HG02840 (cell line): ENCODE measurements around the gene DNAH14.
"Not testable (repeated sequence)": the region's sequence is repeated elsewhere in the genome, so short reads cannot be mapped to it uniquely, and the experiment has no call there.

ENCODE experiments used
- ATAC-seq: cut with Tn5 transposase; IDR thresholded peaks from one replicate; pipeline ENCODE4 v1.9.1; 2021; ENCODE audit warnings: mild to moderate bottlenecking, moderate library complexity, moderate number of reproducible peaks; ENCODE audit not compliant: unreplicated experiment, low FRiP score

Gene DNAH14

DNA sequence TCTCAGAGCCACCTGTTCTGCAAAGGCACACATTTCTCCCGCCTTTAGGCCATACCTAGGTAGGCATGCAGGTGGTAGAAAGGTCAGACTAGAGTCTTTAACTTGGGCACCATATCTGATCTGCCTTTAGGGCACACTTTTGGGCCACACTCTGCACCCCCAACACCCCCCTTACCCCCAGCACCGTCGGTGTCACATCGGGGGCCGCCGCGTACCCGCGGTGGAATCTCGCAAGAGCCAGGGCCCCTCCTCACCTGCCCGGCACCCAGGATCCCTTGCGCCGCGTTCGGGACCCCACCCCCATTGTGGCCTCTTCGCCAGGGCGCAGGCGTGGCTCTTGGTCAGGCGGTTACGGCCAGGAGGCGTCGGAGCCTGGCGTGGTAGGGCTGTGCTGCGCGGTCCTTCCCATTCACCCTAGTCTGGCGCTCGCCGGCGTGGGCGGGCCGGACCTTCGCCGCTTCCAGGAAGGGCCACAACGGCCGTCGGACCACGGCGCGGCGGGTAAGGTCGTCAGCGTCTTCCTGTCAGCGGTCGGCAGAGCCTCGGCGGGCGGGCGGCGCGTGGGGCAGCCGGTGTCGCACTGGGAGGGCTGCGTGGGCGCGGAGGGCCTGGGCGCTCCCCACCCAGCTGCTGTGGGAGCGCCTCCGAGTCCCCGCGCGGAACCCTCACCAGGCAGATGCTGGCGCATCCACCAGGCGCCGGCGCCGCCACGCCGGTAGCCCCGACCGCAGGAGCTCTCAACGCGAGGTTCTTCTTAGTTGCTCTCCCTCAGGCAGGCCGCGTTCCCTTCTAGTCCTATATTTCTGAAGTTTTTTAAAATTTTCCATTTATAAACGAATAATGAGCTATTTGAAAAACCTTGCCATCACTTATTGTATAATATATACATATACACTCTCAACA is at the start of gene DNAH14:
TSS of gene DNAH14 (plus strand) at position 341 of the 903 bp plus-strand sequence. CDS start 23,028 bp downstream, outside the sequence.
- no peak for ATAC-seq

DNA sequence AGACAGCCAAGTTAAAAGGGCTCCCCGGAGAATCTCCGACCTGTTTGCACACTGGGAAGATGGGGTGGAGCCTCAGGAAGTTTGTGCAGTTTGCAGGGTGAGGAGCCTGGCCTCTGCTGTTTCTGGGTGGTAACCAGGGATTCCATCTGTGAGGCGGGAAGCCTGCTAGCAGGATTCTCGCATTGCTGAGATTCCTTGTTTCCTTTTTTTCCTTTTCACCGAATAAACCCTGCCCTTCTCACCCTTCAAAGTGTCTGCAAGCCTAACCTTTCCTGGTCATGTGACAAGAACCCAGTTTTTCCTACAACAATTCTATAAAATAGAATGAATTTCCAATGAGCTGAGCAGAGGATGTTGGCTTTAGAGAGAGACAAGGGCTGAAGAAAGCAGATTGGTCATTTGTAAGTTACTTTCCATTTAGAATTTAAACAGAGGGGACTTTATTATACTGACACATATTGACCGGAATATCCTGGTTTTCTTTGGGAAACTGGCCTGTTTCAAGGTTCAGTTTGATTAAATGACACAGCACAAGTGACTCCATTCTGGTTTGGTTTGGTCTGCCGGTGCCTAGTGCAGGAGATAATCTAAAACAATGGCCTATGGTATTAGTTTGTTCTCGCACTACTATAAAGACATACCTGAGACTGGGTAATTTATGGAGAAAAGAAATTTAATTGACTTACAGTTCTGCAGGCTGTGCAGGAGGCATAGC is 48.7 kb upstream of the DNAH14 start:
- no peak for ATAC-seq

DNA sequence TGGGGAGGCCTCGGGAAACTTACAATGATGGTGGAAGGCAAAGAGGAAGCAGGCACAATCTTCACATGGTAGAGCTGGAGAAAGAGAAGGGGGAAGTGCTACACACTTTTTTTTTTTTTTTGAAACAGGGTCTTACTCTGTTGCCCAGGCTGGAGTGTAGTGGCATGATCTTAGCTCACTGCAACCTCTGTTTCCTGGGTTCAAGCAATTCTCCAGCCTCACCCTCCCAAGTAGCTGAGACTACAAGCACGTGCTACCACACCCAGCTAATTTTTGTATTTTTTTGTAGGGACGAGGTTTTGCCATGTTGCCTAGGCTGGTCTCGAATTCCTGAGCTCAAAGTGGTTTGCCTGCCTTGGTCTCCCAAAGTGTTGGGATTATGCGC is 48.2 kb upstream of the DNAH14 start:
- ATAC-seq = not testable (repeated sequence)

DNA sequence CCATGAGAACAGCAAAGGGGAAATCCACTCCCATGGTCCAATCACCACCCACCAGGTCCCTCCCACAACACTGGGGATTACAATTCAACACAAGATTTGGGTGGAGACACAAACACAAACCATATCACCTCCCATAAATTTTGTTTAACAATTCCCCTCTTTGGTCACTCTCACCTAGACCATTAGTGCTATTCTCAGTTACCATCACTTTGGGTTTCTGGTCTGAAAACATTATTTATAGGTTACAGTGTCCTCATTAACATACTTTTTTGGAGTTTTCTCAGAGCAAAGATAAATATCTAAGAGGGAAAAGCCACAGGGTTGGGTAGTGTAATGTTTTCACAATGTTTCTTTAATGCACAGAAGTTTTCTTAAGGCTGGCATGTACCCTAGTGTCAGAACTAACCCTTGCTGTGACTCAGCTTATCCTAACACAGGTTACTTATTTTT is 47.7 kb upstream of the DNAH14 start:
- ATAC-seq = no peak

DNA sequence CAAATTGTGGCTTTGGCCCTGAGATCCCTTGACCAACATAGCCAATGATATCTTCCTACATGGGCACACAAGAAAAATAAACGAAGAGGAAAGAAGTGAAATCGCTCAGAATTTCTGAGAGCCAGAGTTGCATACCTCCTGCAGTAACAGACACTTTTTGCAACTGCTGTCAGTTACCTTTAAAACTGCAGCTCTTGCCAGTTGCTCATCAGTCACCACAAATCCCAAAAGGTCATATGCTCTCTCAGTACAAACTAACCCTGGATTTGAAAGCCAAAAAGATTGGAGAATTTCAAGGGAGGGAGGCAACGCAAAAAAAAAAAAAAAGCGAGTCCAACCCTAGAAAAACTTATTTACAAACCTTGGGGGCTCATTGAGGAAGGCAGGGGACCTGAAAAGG is 47.2 kb upstream of the DNAH14 start:
- ATAC-seq = no peak

DNA sequence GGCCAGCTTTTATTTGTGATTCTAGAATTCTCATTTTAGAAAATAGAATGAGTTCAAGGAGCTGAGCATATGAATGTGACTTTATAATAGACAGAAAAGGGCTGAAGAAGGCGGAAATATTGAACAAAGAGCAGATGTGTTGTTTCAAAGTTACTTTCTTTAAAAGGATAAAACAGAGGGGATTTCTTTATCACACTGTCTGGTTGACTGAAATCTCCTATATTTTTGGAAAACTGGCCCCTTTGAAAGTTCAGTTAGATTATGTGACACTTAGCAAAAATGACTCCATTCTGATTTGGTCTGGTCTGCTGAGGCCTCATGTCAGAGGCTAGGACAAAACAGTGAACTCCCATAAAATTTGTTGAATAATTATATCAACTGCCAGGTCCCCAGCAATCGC is 46.4 kb upstream of the DNAH14 start:
- no peak for ATAC-seq

DNA sequence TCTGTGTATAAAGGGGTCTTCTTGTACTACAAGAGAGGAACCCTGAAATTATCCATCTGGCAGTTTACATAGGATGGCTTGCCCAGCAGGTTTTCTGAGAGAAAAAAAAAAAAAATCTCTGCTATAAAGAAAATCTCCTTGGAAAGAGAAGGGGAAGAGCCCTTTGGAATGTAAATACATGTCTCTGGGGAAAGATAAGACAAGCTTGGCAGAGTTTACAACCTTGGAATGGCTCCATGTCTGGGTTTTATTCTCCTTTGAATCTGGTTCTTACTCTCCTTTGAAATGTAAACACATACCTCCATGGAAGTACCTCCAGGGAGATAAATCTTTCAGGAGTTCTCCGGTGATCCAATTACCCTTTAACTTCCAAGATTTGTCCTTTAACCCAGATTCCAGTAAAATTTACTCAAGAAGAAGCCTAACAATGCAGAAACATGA is 45.1 kb upstream of the DNAH14 start:
- ATAC-seq = no peak

DNA sequence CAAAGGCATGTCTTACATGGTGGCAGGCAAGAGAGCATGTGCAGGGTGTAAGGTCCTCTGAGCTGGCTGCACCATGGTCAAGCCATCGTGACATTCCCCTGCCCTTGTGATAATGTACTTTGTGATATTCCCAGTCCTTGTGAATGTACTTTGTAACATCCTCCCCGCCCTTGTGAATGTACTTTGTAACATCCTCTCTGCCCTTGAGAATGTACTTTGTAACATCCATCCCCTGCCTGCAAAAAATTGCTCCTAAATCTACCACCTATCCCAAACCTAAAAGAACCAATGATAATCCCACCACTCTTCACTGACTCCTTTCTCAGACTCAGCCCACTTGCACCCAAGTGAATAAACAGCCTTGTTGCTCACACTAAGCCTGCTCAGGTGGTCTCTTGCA is 44.1 kb upstream of the DNAH14 start:
- not testable (repeated sequence) for ATAC-seq

DNA sequence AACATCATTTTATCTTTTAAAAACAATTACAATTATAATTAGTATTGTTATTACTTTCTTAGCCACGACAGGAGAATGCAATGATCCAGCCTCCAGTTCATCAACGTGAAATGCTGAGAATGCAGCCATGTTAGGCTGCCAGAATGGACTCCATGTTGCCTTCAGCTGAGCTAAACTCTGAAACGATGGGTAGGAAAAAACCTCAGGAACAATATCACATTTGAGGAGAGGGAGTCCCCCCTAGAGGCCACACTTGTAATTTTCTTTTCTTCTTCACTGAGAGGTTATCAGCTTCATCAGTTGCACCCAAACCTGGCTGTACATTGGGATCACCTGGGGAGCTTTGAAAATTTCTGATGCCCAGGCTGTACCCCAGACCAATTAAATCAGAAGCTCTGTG is 34.6 kb upstream of the DNAH14 start:
- ATAC-seq = no peak

DNA sequence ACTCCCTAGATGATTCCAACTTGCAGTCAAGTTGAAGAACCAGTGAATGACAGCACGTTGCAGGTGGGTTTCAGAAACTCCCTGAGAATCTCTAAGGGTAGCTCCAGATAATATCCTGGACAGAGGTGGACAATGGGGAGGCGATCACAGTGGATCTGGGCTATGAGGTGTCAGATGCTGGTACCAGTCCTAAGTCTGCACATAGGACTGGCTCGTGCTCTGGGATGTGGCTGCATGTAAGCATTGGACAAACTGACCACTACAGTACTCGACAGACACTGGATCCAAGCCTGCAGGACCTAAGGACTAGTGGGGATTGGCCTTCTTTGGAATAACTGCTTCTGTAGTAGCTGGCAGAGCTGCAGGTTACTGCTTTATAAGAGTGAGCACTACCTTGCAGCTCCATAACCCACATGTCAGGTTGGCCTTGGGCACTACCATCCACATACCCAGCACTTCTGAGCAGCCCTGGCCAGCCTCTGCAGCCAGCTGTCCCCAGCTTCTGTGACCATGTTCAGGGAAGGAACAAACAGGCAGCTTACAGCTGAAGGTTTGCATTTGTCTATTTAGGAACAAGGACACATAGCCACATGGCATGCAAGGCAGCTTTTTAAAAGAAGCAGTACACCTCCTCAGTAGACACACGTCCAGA is 33.2 kb upstream of the DNAH14 start:
- no peak for ATAC-seq

DNA sequence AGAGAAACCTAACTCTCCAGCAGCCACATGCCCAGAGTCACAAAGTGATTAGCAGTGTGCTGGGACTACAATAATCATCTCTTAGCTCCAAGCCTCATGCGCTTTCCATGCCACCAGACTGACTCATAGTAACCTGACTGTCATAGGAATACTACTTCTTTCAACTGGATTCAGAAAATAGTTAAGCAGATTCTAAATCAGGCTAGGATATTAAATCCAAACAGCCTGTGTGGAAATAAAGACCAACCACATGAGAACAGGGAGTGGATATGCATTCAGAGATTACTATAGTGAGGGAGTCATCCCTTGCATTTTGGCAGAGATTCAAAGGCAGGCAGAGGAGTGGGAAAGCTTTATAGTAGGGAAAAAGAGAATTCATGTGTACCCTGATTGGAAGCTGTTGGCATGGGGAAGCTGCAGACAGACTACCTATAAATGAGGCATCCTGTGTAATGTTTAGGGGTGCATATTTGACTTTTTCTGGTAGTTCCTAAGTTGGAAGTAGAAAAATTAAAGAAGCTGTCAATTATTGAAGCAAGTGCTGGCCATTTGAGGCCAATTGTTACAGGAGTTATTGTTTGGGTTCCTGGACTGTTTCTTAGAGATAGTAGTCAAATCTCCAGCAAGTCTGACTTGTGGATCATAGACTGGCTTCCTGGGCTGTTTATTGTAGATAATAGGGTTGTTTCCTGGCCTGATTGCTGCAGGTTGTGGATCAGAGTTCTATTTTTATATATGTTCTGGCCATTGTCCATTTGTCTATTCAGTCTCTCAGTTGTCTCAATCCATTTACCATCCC is 31.7 kb upstream of the DNAH14 start:
- ATAC-seq = no peak

DNA sequence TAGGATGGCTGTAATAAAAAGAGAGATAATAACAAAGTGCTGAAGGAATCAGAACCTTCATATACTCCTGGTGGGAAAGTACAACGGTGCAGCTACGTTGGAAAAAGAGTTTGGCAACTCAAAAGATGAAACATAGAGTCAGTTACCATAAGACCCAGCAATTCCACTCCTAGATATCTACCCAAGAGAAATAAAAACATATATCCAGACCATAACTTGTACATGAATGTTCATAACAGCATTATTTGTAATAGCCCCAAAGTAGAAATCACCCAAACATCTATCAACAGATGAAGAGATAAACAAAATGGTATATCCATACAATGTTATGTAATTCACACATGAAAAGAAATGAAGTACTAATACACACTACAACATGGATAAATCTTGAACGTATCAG is 30.5 kb upstream of the DNAH14 start:
- no peak for ATAC-seq

DNA sequence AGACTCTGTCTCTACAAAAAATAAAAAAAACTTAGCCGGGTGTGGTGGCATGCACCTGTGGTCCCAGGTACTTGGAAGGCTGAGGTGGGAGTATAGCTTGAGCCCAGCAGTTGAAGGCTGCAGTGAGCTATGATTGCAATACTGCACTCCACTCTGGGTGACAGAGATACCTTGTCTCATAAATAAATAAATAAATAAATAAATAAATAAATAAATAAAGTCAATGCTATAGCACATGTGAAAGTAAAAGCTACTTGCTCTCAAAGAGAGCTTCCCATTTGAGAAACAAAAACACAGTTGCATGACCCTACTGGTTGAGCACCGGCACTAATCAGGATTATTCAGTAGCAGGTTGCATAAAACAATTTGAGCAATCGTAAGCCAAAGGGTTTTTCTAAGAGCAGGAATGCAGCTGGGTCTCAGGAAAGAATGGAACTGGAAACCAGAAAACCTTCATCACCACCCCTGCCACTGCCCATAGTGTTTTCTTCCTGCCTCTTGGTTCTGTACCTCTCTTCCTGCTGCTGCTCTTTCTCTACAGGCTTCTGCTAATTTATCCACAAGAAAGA is 29.3 kb upstream of the DNAH14 start:
- ATAC-seq = no peak

DNA sequence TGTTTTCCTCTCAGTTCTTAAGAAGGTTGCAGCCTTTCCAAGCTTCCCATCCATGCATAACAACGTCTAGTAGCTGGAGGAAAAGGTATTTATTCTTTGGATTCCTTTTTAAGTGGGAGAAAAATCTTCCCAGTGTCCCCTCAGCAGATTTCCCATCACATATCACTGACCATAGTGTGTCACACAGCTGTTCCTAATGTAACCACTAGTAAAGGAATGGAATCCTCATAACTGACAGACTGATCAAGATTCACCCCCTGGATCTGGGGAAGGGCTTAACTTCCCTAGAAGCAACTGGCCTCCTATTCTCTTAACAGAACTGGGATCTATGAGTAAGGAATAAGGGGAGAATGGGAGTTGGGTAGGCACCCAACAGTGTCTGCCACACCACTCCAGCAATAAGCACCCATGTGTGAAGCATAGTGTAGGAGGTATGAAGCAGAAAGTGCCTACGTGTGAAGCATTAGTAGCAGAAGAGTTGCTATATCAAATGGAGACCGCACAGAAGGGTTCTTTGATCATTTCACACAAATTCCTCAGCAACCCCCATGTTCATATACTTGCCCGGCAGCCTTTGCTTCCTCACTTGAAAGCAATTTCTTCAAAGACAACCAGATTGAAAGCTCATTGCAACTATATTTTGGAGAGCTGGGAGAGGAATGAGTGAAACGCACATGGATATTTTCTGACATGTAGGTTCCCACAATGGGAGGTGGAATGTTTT is 28.2 kb upstream of the DNAH14 start:
- no peak for ATAC-seq

DNA sequence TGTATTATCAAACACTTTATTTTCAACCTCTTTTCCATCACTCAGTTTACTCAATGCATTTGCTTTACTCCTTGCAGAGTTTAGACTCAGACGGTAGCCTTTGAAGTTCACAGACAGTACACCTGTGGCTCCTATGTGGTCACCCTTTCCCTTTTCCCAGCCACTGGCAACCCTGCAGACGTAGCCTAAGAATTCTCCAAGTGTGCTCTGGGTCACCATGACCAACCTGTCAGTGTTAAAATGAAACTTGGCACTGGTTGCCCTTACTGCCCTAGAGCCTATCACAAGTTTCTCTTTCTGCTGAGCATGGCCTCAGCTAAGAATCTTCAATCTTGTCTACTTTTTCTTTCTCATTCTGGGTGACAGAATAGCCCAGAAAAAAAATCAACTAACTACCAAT is 25.5 kb upstream of the DNAH14 start:
- ATAC-seq = no peak

DNA sequence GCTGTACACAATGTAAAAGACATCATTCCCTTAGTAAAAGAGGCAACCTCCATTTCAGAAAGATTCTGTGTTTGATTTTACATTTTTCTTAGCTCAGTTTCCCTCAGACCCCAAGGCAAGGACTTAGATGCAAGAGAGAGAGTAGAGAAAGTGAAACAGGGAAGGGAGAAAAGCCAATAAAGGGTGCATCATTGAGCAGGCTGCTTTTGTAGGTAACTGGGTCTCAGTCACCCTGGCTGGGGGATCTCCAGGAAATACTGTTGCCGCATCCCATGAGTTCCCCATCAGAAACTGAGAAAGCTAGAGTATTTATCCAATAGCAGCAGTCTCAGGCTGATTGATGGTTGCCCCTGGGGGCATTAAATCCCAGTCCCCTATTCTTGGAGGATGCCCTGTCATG is 23.1 kb upstream of the DNAH14 start:
- ATAC-seq = no peak

DNA sequence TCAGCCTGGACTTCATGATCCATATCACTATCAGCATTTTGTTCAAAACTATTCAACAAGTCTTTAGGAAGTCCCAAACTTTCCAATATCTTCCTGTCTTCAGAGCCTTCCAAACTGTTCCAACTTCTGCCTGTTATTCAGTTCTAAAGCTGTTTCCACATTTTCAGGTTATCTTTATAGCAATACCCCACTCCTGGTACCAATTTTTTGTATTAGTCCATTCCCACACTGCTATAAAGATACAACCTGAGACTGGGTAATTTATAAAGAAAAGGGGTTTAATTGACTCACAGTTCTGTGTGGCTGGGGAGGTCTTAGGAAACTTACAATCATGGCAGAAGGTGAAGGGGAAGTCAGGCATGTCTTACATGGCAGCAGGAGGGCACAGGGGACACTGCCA is 18.3 kb upstream of the DNAH14 start:
- ATAC-seq = no peak

DNA sequence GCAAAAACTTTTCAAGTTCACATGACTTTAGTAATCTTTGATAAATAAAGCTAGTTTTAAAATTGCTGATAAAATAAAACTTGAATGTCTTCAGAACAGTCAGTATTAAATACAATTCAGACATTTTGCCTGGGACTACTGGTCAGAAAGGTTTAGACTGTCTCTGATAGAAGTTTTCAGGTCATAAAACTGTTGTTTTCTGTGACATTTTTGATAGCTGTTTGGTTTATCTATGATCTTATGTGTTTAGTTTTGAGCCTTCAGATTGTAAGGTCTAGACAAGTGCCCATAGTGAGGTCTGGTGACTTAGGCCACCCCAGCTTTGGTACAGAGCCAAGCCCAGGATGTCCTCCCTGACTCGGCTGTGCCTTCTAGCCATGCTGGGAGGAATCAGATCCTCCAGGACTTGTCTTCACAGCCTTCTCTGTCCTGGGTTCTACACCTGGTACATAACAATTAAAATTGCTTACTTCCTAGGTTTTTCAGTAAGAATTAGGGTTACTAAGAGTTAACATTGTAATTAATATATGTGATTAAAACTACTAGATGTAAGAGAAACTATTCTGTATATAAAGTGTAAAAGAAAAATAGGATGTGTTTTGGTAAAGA is 15.1 kb upstream of the DNAH14 start:
- no peak for ATAC-seq

DNA sequence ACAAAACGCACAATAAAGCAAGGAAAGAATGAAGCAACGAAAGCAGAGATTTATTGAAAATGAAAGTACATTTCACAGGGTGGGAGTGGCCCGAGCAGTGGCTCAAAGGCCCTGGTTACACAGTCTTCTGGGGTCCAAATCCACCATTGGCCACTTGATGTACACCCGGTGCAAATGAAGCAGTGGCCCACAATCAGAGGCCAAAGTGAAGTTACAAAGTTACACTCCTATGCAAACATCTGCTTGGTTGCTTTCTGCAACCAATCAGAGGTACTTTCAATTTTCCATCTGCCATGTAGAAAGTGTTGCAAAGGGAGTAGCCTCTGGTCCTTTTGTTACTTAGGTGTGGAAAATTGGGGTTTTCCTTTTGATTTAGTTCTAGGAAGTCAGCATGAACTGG is 10.0 kb upstream of the DNAH14 start:
- no peak for ATAC-seq
